ENCODE results near the gene ZNF580. TPM values are rescaled to one million over a fixed set of nuclear protein-coding genes. Genes with fewer than 3 reads are reported as not detected.
A peak's percentile ranks its signal among the peaks of the same experiment; 100 is the strongest.

ZNF580 gene
- total and polyA plus RNA-seq, 10 of the 15 experiments (the other 5 are each of a cell fraction or from before 2014, with no cell fraction given), result 2.3 to 31.8 (median 10.0) TPM

GRCh38 chr19:55606471-55606787 is 34.4 kb upstream of the ZNF580 start (continued):
- TF ChIP-seq ZNF687 (IDR thresholded peaks at IDR 0.05) (0 out of 2 replicates have a peak, but pooled peaks have one; percentile 27), MYC (IDR thresholded peaks at IDR 0.05; ENCODE audit: insufficient read depth, insufficient read length, insufficient replicate concordance, low read length, severe bottlenecking) (no peak), SMC3 (IDR thresholded peaks at IDR 0.05; ENCODE audit: borderline replicate concordance, low read length) (no peak), RUNX3 (IDR thresholded peaks at IDR 0.05; ENCODE audit: low read length) (peak; percentile 11; the same call in 1 of the 2 replicates), PBX3 (IDR thresholded peaks at IDR 0.05; ENCODE audit: insufficient replicate concordance, low read depth, low read length) (no peak), MTA2 (IDR thresholded peaks at IDR 0.05; ENCODE audit: low read depth) (no peak), WRNIP1 (IDR thresholded peaks at IDR 0.05; ENCODE audit: borderline replicate concordance, low read depth, low read length) (no peak), ATF3 (IDR thresholded peaks at IDR 0.05; ENCODE audit: borderline replicate concordance, extremely low read depth, low read depth, low read length) (no peak), HDGF (IDR thresholded peaks at IDR 0.05) (peak; percentile 92; the same call in 1 of the 2 replicates), CBX3 (IDR thresholded peaks at IDR 0.05; ENCODE audit: borderline replicate concordance, low read depth) (no peak), SIN3A (IDR thresholded peaks at IDR 0.05; ENCODE audit: low read depth, low read length) (peak; percentile 17; the same call in 1 of the 2 replicates), PRDM15 (CRISPR knock-in tag; IDR thresholded peaks at IDR 0.05) (no peak)
- TF ChIP-seq, protein P1, sequence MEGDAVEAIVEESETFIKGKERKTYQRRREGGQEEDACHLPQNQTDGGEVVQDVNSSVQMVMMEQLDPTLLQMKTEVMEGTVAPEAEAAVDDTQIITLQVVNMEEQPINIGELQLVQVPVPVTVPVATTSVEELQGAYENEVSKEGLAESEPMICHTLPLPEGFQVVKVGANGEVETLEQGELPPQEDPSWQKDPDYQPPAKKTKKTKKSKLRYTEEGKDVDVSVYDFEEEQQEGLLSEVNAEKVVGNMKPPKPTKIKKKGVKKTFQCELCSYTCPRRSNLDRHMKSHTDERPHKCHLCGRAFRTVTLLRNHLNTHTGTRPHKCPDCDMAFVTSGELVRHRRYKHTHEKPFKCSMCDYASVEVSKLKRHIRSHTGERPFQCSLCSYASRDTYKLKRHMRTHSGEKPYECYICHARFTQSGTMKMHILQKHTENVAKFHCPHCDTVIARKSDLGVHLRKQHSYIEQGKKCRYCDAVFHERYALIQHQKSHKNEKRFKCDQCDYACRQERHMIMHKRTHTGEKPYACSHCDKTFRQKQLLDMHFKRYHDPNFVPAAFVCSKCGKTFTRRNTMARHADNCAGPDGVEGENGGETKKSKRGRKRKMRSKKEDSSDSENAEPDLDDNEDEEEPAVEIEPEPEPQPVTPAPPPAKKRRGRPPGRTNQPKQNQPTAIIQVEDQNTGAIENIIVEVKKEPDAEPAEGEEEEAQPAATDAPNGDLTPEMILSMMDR (IDR thresholded peaks at IDR 0.05 in 2 of 3, conservative IDR thresholded peaks at IDR 0.05 in 1 of 3; ENCODE audit: control insufficient read depth in 2 of 3, extremely low read depth in 1 of 3, insufficient read depth in 1 of 3, low read depth in 3 of 3, low read length in 3 of 3), result no peak
- TF ChIP-seq, protein P2, sequence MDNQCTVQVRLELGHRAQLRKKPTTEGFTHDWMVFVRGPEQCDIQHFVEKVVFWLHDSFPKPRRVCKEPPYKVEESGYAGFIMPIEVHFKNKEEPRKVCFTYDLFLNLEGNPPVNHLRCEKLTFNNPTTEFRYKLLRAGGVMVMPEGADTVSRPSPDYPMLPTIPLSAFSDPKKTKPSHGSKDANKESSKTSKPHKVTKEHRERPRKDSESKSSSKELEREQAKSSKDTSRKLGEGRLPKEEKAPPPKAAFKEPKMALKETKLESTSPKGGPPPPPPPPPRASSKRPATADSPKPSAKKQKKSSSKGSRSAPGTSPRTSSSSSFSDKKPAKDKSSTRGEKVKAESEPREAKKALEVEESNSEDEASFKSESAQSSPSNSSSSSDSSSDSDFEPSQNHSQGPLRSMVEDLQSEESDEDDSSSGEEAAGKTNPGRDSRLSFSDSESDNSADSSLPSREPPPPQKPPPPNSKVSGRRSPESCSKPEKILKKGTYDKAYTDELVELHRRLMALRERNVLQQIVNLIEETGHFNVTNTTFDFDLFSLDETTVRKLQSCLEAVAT (IDR thresholded peaks at IDR 0.05), result no peak
- TF ChIP-seq, protein P3, sequence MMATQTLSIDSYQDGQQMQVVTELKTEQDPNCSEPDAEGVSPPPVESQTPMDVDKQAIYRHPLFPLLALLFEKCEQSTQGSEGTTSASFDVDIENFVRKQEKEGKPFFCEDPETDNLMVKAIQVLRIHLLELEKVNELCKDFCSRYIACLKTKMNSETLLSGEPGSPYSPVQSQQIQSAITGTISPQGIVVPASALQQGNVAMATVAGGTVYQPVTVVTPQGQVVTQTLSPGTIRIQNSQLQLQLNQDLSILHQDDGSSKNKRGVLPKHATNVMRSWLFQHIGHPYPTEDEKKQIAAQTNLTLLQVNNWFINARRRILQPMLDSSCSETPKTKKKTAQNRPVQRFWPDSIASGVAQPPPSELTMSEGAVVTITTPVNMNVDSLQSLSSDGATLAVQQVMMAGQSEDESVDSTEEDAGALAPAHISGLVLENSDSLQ (IDR thresholded peaks at IDR 0.05), result no peak
